Measurements from ENCODE around the gene OR14C36.

Gene OR14C36

GRCh38 chr1:248372394-248372793 lies 23.8 kb downstream of the OR14C36 start:
- Histone ChIP-seq H3K4me3 (ENCODE audit: severe bottlenecking) (no peak overlapping the region), H3K4me1 (ENCODE audit: insufficient read depth, poor library complexity, severe bottlenecking) (no peaks in the 10 kb centered on the region), H3K36me3 (ENCODE audit: low read depth) (no peaks in the 10 kb centered on the region), H3K27ac (ENCODE audit: poor library complexity, severe bottlenecking) (no peak overlapping the region), H3K9me3 (ENCODE audit: severe bottlenecking) (no peaks in the 10 kb centered on the region), H3K27me3 (ENCODE audit: insufficient read depth, poor library complexity, severe bottlenecking) (no peaks in the 10 kb centered on the region)
- ATAC-seq (ENCODE audit: low read depth) (no peak), DNase-seq (ENCODE audit: low spot score) (no peak)
- TF ChIP-seq CTCF (IDR thresholded peaks at IDR 0.05; ENCODE audit: poor library complexity, severe bottlenecking), result no peak

GRCh38 chr1:248373761-248374160 lies 25.2 kb downstream of the OR14C36 start:
- no peaks in the 10 kb centered on the region for H3K36me3 ChIP-seq (ENCODE audit: low read depth)
- no peaks in the 10 kb centered on the region for H3K9me3 ChIP-seq (ENCODE audit: severe bottlenecking)
- H3K4me1 ChIP-seq (ENCODE audit: insufficient read depth, poor library complexity, severe bottlenecking), result no peaks in the 10 kb centered on the region
- no peak for TF ChIP-seq CTCF (IDR thresholded peaks at IDR 0.05; ENCODE audit: poor library complexity, severe bottlenecking)
- no peaks in the 10 kb centered on the region for H3K27me3 ChIP-seq (ENCODE audit: insufficient read depth, poor library complexity, severe bottlenecking)
- H3K27ac ChIP-seq (ENCODE audit: poor library complexity, severe bottlenecking), result no peak overlapping the region
- no peak for ATAC-seq (ENCODE audit: low read depth)
- no peak for DNase-seq (ENCODE audit: low spot score)
- no peak overlapping the region for H3K4me3 ChIP-seq (ENCODE audit: severe bottlenecking)

GRCh38 chr1:248375446-248375845 lies 26.9 kb downstream of the OR14C36 start, which contains the start of gene OR2T6:
TSS of gene OR2T6 (plus strand) at chr1:248375746. CDS start at chr1:248387609, 11,863 bp downstream.
- no peaks in the 10 kb centered on the region for H3K4me1 ChIP-seq (ENCODE audit: insufficient read depth, poor library complexity, severe bottlenecking)
- H3K36me3 ChIP-seq (ENCODE audit: low read depth), result no peaks in the 10 kb centered on the region
- TF ChIP-seq CTCF (IDR thresholded peaks at IDR 0.05; ENCODE audit: poor library complexity, severe bottlenecking), result no peak
- H3K4me3 ChIP-seq (ENCODE audit: severe bottlenecking), result no peak within 1 kb of the TSS
- no peak for ATAC-seq (ENCODE audit: low read depth)
- DNase-seq (ENCODE audit: low spot score), result no peak
- H3K9me3 ChIP-seq (ENCODE audit: severe bottlenecking), result no peaks in the 10 kb centered on the region
- no peaks in the 10 kb centered on the region for H3K27me3 ChIP-seq (ENCODE audit: insufficient read depth, poor library complexity, severe bottlenecking)
- H3K27ac ChIP-seq (ENCODE audit: poor library complexity, severe bottlenecking), result no peak within 1 kb of the TSS

GRCh38 chr1:248376916-248377315 lies 28.3 kb downstream of the OR14C36 start:
- DNase-seq (ENCODE audit: low spot score) (no peak), ATAC-seq (ENCODE audit: low read depth) (no peak)
- Histone ChIP-seq H3K4me3 (ENCODE audit: severe bottlenecking) (no peak overlapping the region), H3K27ac (ENCODE audit: poor library complexity, severe bottlenecking) (no peak overlapping the region), H3K27me3 (ENCODE audit: insufficient read depth, poor library complexity, severe bottlenecking) (no peaks in the 10 kb centered on the region), H3K36me3 (ENCODE audit: low read depth) (no peaks in the 10 kb centered on the region), H3K4me1 (ENCODE audit: insufficient read depth, poor library complexity, severe bottlenecking) (no peaks in the 10 kb centered on the region), H3K9me3 (ENCODE audit: severe bottlenecking) (no peaks in the 10 kb centered on the region)
- TF ChIP-seq CTCF (IDR thresholded peaks at IDR 0.05; ENCODE audit: poor library complexity, severe bottlenecking), result no peak

GRCh38 chr1:248380854-248381253 lies 32.3 kb downstream of the OR14C36 start:
- Histone ChIP-seq H3K36me3 (ENCODE audit: low read depth) (no peaks in the 10 kb centered on the region), H3K27ac (ENCODE audit: poor library complexity, severe bottlenecking) (no peak overlapping the region), H3K9me3 (ENCODE audit: severe bottlenecking) (no peaks in the 10 kb centered on the region), H3K4me1 (ENCODE audit: insufficient read depth, poor library complexity, severe bottlenecking) (no peaks in the 10 kb centered on the region), H3K4me3 (ENCODE audit: severe bottlenecking) (no peak overlapping the region), H3K27me3 (ENCODE audit: insufficient read depth, poor library complexity, severe bottlenecking) (no peaks in the 10 kb centered on the region)
- no peak for DNase-seq (ENCODE audit: low spot score)
- no peak for ATAC-seq (ENCODE audit: low read depth)
- TF ChIP-seq CTCF (IDR thresholded peaks at IDR 0.05; ENCODE audit: poor library complexity, severe bottlenecking), result no peak

All from RWPE2 (cell line).